ENCODE measurements around the gene ST6GALNAC4. TPM values are rescaled to one million over a fixed set of nuclear protein-coding genes. Genes with fewer than 3 reads are reported as not detected.

ST6GALNAC4 gene
- total and polyA plus RNA-seq, 7 donors, result 8.9 to 52.6 (median 24.3) TPM

- Histone ChIP-seq H3K4me3 (no peak overlapping the region), H3K36me3 (ENCODE audit: insufficient read depth in 1 of 2, low read depth in 1 of 2) (peaks cover 0 to 24% of the 10 kb centered on the region in 2 donors), H3K27ac (no peak overlapping the region), H3K27me3 (ENCODE audit: insufficient read depth in 3 of 3, low read length in 2 of 3) (no peaks in the 10 kb centered on the region), H3K9me3 (no peaks in the 10 kb centered on the region), H3K4me1 (peaks cover 2% of the 10 kb centered on the region)
- WGBS, 3 donors, result 34 to 50% (median 39%) methylated on average over 17 to 18 of the region's 18 CpGs
- peak; percentile 88 for TF ChIP-seq CTCF (IDR thresholded peaks at IDR 0.05)
- ATAC-seq (peak; percentile 74 to 85 (median 83)), DNase-seq (peak; percentile 76 to 89)
- intact Hi-C loops (cut with DNase I), result loop anchor here (1.0 to 10.0 kb wide), 3 partner anchors 92 to 175 kb away; no protein-coding TSS in a partner anchor
Observed at GRCh38 chr9:127942216-127943010, 25.6 kb upstream of the ST6GALNAC4 start.

- no peaks in the 10 kb centered on the region for H3K27me3 ChIP-seq (ENCODE audit: insufficient read depth in 3 of 3, low read length in 2 of 3)
- no peak for TF ChIP-seq CTCF (IDR thresholded peaks at IDR 0.05)
- no peaks in the 10 kb centered on the region for H3K9me3 ChIP-seq
- DNase-seq (no peak), ATAC-seq (no peak)
- H3K27ac ChIP-seq, result no peak overlapping the region
- no peak overlapping the region for H3K4me3 ChIP-seq
- H3K36me3 ChIP-seq (ENCODE audit: insufficient read depth in 1 of 2, low read depth in 1 of 2), result peaks cover 0 to 24% of the 10 kb centered on the region in 2 donors
- H3K4me1 ChIP-seq, result peaks cover 3% of the 10 kb centered on the region
- intact Hi-C loops (cut with DNase I), result loop anchor here (5.0 to 10.0 kb wide), 2 partner anchors 173 to 175 kb away; no protein-coding TSS in a partner anchor
- 29 to 44% (median 41%) methylated on average over 1 to 3 of the region's 3 CpGs for WGBS, 3 donors
Observed at GRCh38 chr9:127941961-127942215, 25.0 kb upstream of the ST6GALNAC4 start.

GRCh38 chr9:127941062-127941960 lies 24.5 kb upstream of the ST6GALNAC4 start:
- Histone ChIP-seq H3K4me1 (peaks cover 9% of the 10 kb centered on the region), H3K4me3 (no peak overlapping the region), H3K27ac (no peak overlapping the region), H3K9me3 (no peaks in the 10 kb centered on the region), H3K27me3 (ENCODE audit: insufficient read depth in 3 of 3, low read length in 2 of 3) (no peaks in the 10 kb centered on the region), H3K36me3 (ENCODE audit: insufficient read depth in 1 of 2, low read depth in 1 of 2) (peaks cover 0 to 25% of the 10 kb centered on the region in 2 donors)
- no peak for DNase-seq
- intact Hi-C loops (cut with DNase I), result loop anchor here (5.0 to 10.0 kb wide), 2 partner anchors 173 to 176 kb away; no protein-coding TSS in a partner anchor
- 78 to 86% (median 84%) methylated on average over 18 of the region's 18 CpGs for WGBS, 3 donors
- TF ChIP-seq CTCF (IDR thresholded peaks at IDR 0.05), result no peak
- ATAC-seq, result no peak

GRCh38 chr9:127940593-127940992 lies 23.8 kb upstream of the ST6GALNAC4 start:
- H3K4me1 ChIP-seq, result peaks cover 12% of the 10 kb centered on the region
- intact Hi-C loops (cut with DNase I), result loop anchor here (5.0 to 10.0 kb wide), 2 partner anchors 174 to 177 kb away; no protein-coding TSS in a partner anchor
- DNase-seq, result no peak
- no peak overlapping the region for H3K4me3 ChIP-seq
- H3K27ac ChIP-seq, result no peak overlapping the region
- H3K27me3 ChIP-seq (ENCODE audit: insufficient read depth in 3 of 3, low read length in 2 of 3), result no peaks in the 10 kb centered on the region
- no peak for TF ChIP-seq CTCF (IDR thresholded peaks at IDR 0.05)
- peaks cover 0 to 28% of the 10 kb centered on the region in 2 donors for H3K36me3 ChIP-seq (ENCODE audit: insufficient read depth in 1 of 2, low read depth in 1 of 2)
- no peak for ATAC-seq
- no peaks in the 10 kb centered on the region for H3K9me3 ChIP-seq
- WGBS, 3 donors, result 91 to 98% (median 94%) methylated on average over 4 of the region's 4 CpGs
